HG02943 (cell line): Measurements from ENCODE around the gene COBL.

Source experiments
- ATAC-seq: cut with Tn5 transposase; IDR thresholded peaks from one replicate; pipeline ENCODE4 v1.9.1; 2021; ENCODE audit warnings: mild to moderate bottlenecking, low read depth, moderate library complexity; ENCODE audit not compliant: unreplicated experiment

Gene COBL

DNA sequence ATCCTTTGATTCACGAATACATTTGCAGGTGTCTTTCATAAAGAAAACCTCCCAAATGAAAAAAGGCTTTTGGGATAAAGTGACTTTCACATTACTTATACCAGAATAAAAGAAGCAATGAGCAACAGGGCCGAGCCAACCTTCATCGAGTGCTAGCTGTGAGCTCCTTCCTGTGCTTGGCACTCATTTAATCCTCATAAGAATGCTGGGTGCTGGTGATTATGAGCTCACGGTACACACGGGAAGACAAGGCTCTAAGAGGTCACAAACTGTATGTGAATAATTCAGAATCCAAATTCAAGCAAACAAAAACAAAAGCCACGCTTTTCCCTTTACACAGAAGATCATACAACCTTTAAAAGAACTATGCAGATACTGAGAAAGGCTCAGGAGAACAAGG is 156.2 kb downstream of the COBL start:
- no peak for ATAC-seq

DNA sequence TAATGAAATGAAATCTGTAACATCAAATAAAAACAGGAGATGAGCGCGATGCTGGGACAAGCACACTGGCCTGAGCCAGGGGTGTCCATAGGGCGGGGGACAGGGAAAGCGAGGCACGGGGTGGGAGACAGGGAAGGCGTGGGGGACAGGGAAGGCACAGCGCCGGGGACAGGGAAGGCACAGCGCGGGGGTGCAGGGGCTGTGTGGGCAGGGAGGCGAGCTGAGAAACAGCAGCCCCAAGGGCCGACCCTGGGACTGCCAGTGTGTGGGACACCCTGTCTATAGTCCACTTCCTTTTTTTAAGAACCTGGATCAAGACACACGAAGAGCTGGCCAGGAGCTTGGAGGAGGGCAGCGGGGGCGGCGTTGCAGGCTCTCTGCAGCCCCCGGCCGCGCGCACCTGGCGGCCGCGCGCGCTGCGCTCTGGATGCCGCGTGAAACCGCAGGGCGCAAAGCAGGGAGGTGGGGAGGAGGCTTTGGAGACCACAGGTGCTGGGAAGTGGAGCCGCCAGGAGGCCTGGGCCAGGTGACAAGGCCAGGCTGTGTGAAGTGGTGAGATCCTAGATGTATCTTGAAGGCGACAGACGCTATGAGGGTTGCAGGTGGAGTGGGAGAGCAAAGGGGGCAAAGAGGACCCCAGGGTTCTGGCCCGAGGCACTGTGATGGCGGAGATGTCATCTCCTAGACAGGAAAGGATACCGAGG is 157.7 kb downstream of the COBL start:
- no peak for ATAC-seq

DNA sequence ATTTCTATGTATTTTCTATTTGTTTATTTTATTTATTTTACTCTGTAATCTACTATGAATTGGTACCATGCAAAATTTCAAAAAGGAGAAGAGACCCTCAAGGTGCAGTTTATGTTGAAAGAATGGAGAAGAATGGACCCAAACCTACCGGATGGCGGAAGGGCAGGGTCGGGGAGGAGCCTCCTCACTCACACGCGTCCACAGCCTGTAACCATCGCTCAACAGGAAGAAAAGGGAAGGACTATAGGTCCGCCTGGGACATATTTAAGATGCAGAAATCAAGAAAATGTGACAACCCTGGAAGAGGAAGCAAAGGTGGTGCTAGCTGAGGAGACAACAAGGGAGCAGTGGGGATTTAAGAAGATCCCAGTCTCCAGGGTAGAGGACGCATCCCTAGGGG is 158.4 kb downstream of the COBL start:
- ATAC-seq = no peak

DNA sequence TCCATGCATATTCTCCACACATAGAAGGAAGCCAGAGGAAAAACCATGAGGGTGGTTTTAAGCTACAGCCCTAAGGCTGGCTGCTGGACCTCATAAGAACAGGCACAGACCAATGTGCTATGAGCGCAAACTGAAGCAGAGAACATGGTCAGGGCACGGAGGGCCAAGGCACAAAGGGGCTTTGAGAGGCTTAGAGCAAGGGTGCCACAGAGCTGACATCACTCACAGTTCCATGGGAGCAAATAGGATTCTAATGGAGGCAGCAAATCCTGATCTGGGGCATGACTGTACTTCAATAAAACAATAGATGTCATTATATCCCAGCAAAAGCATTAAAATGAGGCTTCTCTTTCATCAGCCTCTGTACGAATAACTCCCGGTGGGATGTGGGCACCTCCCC is 162.4 kb downstream of the COBL start:
- ATAC-seq = no peak

DNA sequence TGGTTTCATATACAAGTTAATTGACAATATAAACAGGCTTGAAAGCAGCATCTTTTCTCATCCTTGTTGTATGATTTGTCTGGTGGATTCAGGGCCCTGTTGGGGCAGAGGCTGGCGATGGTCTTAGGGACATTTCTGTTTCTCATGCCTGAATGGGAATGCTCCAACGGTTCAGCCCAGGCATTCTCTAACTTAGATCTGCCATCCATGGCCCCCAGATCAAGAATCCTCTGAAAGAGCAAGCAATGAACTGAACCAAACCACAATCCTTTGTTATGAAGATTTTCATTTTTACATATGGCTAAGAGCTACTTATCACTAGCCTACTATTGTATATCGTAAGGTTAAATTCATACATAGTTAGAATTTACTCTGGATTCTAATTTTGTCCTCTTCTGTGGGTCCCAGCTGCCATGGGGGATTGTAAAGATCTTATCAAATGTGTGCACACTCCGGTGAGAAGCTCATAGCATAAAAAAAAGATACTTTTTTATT is 163.9 kb downstream of the COBL start:
- ATAC-seq = no peak

DNA sequence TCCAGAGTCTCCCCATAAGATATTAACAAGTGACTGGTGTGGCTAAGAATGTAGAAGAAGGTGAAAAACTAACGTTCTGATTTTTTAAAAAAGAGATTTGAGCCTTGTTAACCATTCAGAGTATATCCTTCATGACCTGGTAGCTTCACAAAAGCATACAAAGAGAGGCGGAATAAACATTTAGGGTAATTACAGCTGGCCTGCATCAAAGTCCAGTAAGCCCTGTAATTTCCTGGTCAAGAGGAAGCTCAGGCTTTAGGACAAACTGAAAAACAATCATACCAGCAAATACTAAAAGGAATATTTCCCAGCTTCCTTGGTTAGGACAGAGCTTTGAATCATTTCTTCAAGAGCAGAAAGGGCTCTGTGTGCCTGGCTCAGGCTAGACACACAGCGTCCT is 165.2 kb downstream of the COBL start:
- ATAC-seq = no peak

DNA sequence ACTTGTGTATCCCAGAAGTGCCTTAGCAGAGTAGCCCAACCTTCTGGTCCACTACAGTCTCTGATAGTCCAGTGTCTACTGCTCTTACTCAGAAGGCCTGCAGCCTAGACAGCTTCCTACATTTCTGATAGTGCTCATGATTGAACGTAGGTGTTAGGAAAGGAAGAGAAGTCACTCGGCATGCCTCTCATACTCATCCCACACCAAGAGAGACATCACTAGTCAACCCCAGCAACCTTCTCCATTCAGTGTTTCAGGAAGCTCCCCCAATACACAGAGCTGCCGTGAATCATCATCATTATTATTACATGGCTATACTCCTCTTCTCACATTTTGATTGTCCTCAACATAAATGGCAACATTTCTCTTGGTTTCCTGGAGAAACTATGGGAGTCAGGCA is 166.4 kb downstream of the COBL start:
- ATAC-seq = no peak

DNA sequence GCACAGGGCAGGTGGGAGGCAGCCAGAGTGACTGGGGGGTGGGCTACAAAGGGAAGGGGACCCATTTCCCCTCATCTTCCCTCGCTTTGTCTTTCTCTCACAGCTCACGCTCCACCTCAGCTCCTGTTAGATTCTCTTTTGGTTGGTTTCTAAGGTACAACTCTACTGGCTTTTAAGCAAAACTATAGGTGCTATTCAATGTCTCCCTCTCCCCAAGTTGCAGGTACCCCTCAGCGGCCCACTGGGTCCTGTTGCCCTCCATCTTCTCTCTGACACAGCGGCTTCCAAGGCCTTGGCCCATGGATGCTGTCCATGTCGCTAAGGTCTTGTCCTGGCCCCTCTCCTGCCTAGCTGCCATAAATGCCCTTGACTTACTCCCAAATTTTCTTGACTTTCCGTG is 168.4 kb downstream of the COBL start:
- no peak for ATAC-seq

DNA sequence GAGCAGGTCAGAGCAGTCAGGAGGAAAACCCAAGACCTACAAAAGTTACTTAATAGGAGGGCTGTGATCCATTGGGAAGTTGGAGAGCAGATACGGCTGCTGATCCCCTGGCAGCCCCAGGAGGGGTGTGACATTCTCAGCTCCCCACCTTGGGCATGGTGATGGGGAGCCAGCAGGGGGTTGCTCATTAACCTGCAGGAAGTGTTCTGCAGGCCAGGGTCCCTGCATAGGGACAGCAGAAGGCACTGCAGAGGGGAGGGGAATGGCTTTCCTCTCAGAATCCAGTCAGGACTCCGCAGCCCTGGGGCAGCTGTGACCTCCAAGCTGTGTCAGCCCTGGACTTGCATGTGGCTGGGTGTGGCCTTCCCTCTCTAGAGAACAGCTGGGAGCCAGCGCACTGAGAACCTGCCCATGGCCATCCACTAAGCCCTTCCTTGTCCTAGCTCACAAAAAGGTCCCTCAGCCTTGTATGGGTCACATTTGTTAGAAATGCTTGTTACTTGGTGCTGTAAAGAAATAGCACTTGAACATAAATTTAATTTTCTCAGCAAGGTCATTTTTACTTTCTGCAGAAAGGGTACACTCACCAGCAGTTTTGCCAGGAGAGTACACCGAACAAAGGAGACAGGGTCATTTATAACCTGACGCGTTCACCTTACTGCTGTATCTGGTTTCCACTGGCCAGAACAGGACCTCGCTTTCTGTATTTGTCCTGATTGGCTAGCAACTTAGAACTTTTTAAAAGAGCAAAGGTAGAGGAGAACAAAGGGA is 169.6 kb downstream of the COBL start:
- no peak for ATAC-seq

DNA sequence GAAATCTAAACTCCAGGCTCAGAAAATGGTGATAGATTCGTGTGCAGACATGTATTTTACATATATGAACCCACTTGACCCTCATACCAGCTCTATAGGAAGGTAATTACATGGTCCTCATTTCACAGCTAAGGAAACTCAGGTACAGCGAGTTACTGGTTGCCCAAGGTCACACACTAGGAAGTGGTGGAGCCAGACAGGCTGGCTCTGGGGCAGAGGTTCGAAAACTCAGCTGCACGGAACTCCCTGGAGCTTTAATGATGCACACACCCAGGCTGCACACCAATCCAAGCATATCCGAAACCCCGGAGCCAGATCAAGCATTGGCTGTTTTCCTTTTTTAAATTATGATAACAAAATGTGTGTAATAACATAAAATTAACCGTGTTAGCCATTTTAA is 172.4 kb downstream of the COBL start:
- no peak for ATAC-seq

DNA sequence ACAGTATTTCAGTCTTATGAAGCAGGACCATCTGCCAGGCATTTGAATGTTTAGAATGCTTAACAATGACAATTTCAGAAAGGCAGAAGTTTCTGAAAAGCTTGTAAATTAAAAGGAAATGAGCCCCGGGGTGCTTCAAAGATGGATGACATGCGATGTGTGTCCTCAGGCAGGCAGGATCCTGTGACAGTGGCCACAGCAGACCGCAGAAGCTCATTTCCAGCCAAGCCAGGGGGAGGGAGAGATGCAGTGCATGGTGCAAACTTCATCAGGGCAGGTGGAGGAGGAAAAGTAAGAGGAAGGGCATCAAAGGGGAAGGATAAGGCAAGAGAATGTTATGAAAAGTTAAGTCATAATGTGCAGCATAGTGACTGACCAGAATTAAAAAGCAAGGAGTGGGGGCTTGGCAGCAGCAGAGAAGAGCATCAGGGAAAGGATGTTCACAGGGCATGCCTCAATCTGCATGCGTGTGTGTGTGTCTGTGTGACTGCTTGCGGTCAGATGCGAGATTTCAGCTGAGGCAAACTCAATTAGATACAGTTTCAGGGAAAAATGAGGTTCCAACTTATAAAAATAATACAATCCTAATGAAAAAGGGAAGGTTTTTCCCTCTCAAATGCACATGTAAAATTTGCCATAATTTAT is 173.7 kb downstream of the COBL start:
- no peak for ATAC-seq

DNA sequence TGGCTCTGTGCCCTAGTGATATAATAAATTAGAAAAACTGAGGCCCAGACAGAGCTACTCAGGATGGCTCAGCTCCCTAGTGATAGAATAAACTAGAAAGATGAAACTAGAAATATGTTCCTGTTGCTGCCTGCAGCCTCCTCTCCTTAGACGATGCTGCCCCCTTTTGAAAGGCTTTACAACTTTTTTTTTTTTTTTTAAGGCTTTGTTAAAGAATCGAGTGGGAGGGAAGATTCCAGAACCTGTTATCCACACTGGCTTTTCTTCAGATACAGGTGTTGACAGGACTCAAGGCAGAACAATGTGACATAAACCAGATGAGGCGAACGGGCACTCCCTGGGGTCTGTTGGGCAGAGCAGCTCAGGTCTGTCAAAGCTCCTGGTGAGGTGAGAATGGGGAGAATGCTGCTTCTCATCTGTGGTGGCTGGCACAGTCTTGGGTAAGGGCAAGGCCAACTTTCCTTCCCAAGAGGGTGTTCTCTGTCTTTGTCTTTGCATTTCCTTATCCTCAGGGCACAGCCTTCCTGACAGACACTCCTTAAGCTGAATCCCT is 175.1 kb downstream of the COBL start:
- no peak for ATAC-seq

DNA sequence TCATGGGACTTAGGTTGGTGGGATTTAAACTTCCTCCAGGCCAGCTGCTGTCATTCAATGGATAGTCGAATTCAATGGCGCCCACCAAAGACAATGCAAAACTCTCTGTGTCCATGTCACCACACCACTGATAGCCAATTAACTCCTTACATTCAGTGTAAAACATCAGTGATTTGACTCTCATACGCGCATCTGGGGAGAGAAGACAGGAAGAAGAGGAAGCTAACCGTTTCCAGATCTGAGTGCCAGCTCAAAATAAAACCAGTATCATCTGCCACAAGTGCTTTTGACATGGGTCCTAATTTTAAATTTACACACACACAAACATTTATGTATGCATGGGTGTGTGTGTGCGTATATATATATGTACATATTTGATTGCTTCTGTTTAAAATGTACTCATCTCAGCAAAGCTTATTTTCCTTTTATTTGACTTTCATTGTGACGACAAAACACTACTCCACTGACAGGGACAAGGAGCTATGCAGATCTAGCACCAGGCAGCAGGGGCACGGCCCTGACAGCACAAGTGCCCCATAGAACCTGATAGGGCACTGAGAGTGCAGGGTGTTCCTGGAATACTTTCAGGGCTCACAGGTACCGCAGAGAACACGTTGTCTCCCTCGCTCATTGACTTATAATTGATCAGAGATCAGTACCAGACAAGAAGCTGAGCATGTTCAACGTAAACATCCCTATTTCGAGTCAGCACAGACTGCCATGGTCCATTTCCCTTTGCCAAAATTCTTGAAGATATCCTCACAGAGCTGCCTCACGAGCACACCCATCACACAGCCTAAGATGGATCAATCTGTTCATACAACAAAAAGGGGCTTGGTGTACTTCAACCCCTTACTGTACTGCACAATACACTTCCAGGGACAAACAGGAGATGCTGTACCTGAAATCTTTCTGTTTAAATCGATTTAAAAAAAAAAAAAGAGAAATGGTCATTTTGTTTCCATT is 176.1 kb downstream of the COBL start:
- no peak for ATAC-seq

DNA sequence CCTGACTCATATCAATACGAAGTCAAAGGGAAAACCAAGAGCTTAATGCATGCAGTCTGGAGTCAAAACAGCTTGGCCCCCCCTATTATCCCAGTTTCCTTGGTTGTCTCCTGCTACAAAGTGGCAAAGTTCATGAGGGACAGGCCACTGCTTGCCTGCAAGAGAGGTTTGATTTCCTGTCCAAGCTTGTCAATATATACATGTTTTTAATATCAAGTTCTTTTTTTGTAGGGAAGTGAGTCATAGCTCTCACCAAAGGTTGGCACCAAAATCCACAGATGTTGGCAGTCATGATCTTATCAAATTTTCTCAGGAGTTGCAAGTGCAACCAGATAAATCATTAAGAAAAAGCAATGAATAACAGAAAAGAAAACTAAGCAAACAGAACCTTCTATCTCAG is 176.8 kb downstream of the COBL start:
- no peak for ATAC-seq

DNA sequence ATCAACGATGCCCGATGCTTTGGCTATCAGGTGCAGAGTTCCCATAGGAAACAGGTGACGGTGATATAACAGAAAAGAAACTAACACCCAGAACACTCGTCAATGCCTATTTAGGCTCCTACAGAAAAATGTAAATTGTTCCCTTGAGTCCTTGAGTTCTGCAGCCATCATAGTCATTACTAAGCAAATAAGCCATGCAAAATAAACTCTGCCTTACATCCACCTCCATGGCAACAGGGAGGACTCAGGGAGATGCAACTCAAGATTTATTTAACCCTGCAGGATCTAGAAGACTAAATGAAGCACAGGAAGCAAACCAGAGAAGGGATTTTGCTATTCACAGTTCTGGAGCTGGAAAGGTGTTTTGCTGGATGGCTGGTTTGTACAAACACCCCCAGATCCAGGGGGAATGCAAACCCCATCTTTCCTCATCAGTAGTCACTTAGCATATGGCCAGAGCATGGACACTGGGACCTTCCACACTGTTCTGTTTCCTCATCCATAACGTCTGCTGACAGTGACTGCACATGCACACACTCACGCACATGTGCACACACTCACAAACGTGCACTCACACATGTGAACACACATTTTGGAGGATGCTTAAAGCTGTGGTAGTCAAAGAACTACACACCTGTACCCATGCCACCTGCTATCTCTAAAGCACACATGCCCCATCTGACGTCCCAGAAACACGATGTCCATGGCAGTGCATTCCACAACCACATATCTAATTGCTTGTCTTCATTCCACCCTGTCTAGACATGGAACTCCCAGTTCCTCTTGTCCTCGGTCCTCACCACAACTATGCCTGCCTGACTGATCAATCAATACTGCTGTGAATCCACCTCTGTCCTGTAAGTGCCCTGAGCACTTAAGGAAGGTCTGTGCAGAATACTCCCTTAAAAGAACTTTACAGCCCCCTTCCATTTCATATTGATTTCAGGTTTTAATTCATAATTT is 178.2 kb downstream of the COBL start:
- ATAC-seq = no peak

DNA sequence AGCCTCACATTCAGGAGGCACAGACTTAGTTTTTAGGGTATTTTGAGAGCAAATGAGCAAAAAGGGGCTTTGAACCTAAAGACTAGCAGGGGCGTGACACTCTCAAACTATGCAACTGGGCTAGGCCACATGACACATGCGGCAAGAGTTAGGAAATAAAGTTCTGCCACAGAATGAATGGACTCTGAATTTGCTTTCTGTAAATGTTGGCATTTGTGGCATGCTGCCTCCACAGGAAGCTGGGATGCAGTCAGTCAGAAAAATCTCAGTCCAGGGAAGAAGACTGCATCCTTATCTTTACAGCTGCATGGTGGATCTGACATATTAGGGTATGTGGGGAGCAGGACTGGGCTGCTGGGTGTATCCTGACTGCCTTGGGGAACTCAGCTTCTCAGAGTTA is 181.0 kb downstream of the COBL start:
- no peak for ATAC-seq

DNA sequence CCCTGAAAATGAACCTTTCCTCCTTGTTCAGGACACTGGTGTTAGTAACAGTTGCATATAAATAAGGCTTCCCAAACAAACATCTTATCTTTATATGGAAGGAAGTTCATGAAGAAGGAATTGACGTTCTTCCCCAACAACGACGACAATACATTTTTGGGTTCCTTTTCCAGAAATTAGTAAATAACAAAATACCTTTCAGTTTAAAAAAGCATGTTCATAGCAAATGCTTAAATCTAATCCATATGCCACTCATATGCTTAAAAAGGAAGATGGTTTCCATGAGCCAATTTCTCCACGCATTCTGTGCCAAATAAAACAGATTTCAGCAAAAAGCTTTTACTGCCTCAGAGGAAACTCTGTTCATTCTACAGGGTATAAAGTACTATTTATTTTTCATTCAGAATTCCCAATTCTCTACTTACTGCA is 182.6 kb downstream of the COBL start:
- no peak for ATAC-seq

DNA sequence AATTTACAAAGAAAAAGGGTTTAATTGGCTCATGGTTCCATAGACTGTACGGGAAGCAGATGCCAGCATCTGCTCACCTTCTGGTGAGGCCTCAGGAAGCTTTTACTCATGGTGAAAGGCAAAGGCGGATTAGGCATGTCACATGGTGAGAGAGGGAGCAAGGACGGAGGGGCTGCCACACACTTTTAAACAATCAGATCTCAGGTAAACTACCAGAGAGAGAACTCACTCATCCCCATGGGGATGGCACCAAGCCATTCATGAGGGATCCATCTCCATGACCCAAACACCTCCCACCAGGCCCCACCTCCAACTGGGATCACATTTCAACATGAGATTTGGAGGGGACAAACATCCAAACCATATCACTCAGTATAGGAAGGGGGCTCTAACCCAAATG is 183.9 kb downstream of the COBL start:
- no peak for ATAC-seq
